Nasal cavity respiratory epithelium epithelial cell of viscerocranial mucosa (primary cell): ENCODE data around the gene LRRC3C. TPM values are rescaled to one million over a fixed set of nuclear protein-coding genes. Genes with fewer than 3 reads are reported as not detected.

Source experiments
- total RNA-seq: library from RNA; depleted of rRNA; stranded (reverse); fragments of >200 nt; gene quantifications from 2 replicates; pipeline ENCODE4 v1.2.3, GENCODE V29; 2014

Gene LRRC3C, protein sequence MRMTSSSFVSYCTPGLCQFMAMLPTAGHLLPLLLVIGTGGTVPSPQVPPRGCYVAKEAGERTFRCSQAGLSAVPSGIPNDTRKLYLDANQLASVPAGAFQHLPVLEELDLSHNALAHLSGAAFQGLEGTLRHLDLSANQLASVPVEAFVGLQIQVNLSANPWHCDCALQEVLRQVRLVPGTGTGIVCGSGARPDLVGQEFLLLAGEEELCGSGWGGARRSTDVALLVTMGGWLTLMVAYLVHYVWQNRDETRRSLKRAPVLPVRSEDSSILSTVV
- total RNA-seq: not detected in 2 replicates

GRCh38 chr17:39927101-39927928 is at the start of gene LRRC3C, which contains the start of gene ORMDL3:
Gene LRRC3C, plus strand, starts transcription at chr17:39927732. Its CDS starts 13,792 bp downstream, at chr17:39941524.
Gene ORMDL3, minus strand, starts transcription at chr17:39927601. Its CDS starts 3,398 bp downstream, at chr17:39924203.

DNA sequence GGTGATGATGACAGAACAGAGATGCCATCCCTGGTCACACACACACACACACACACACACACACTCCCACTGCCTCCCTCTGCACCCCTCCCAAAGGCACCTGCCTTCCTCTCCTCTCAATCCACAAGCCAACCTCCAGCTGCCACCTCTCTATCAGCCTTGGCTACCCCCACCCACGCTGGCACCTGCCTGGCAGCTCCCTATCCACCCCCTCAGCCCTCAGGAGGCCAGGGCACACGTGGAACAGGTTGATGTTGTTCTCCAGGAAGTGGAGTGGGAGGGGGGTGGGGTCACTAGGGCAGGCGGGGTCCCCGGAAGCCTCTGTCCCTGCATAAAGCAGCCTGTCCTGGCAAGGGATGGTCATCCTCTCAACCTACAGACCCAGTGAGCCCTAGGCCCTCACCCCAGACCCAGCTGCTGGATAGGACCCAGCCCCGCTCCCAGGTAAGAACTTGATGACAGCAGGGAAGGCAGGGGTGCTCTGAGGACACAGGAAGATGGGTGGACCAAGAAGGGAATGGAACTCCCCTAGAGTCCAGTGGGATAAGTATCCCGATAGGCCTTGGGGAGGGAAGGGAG is 35.2 kb downstream of the LRRC3C start, which contains the start of gene GSDMA:
Gene GSDMA, plus strand, starts transcription at position 363 of the 579 bp plus-strand sequence. CDS start 2,684 bp downstream, outside the sequence.

GRCh38 chr17:39980351-39981206 is 53.0 kb downstream of the LRRC3C start, which contains the start of gene PSMD3:
Gene PSMD3, plus strand, starts transcription at chr17:39980807. Its CDS starts 164 bp downstream, at chr17:39980971.

Other genes starting within 250 kb of the LRRC3C start
- 8.2 and 12.0 TPM in 2 replicates for gene PGAP3, start 239.7 kb upstream of the LRRC3C start, total RNA-seq
- gene ERBB2, start 227.7 kb upstream of the LRRC3C start, total RNA-seq: 40.3 and 103 TPM in 2 replicates
- 16.6 and 21.9 TPM in 2 replicates for gene MIEN1, start 197.2 kb upstream of the LRRC3C start, total RNA-seq
- 11.3 and 12.0 TPM in 2 replicates for gene GRB7, start 189.8 kb upstream of the LRRC3C start, total RNA-seq
- gene IKZF3, start 63.4 kb upstream of the LRRC3C start, total RNA-seq: under 0.01 and 0.57 TPM in 2 replicates
- gene ZPBP2, start 59.5 kb upstream of the LRRC3C start, total RNA-seq: not detected in 2 replicates
- gene GSDMB, start 9.1 kb upstream of the LRRC3C start, total RNA-seq: 4.1 and 9.0 TPM in 2 replicates
- 28.7 and 43.4 TPM in 2 replicates for gene ORMDL3, start 131 bp upstream of the LRRC3C start, total RNA-seq
- gene GSDMA, start 35.3 kb downstream of the LRRC3C start, total RNA-seq: 0.21 and 7.9 TPM in 2 replicates
- gene PSMD3, start 53.1 kb downstream of the LRRC3C start, total RNA-seq: 93.3 and 93.6 TPM in 2 replicates
- 0.34 TPM in 1 of 2 replicates, not detected in the other for gene CSF3, start 87.7 kb downstream of the LRRC3C start, total RNA-seq
- 20.2 and 32.7 TPM in 2 replicates for gene MED24, start 126.7 kb downstream of the LRRC3C start, total RNA-seq
- gene THRA, start 135.2 kb downstream of the LRRC3C start, total RNA-seq: 4.4 and 16.2 TPM in 2 replicates
- gene NR1D1, start 172.9 kb downstream of the LRRC3C start, total RNA-seq: 1.7 and 5.7 TPM in 2 replicates
- gene MSL1, start 194.2 kb downstream of the LRRC3C start, total RNA-seq: 28.7 and 52.5 TPM in 2 replicates
- gene CASC3, start 212.8 kb downstream of the LRRC3C start, total RNA-seq: 19.3 and 24.3 TPM in 2 replicates
- 13.7 and 26.3 TPM in 2 replicates for gene RAPGEFL1, start 249.7 kb downstream of the LRRC3C start, total RNA-seq